Measurements from ENCODE around the gene LRRC72.

- no peak for TF ChIP-seq POLR2A (IDR thresholded peaks at IDR 0.05)
- TF ChIP-seq POLR2AphosphoS5 (IDR thresholded peaks at IDR 0.05): no peak
- TF ChIP-seq CTCF (IDR thresholded peaks at IDR 0.05): no peak
Measured at GRCh38 chr7:16498122-16498521, 28.5 kb upstream of the LRRC72 start.

Measured in suprapubic skin (tissue), 4 donors.